ELR (cell line): ENCODE results near the gene ANO7.

Experiments
- DNase-seq: peaks from one replicate; pipeline ENCODE4 v3.0.0-alpha.2; 2015; ENCODE audit warnings: low read depth

Gene ANO7

GRCh38 chr2:241211276-241211675 is 22.8 kb downstream of the ANO7 start:
- DNase-seq = peak; percentile 70

- no peak for DNase-seq
These were observed 24.6 kb downstream of the ANO7 start for GRCh38 chr2:241213041-241213440.

GRCh38 chr2:241213567-241213966 is 25.1 kb downstream of the ANO7 start:
- no peak for DNase-seq

- DNase-seq = no peak
These were observed 25.7 kb downstream of the ANO7 start for GRCh38 chr2:241214209-241214608.

- DNase-seq = no peak
These were observed 26.3 kb downstream of the ANO7 start for GRCh38 chr2:241214766-241215165.

GRCh38 chr2:241215421-241215820 is 26.9 kb downstream of the ANO7 start:
- DNase-seq = no peak

GRCh38 chr2:241216211-241216761 is 27.8 kb downstream of the ANO7 start:
- no peak for DNase-seq

GRCh38 chr2:241217320-241218031 is 29.0 kb downstream of the ANO7 start:
- peak; percentile 72 for DNase-seq

GRCh38 chr2:241218131-241219029 is 29.9 kb downstream of the ANO7 start:
- DNase-seq = peak; percentile 65

GRCh38 chr2:241219030-241219382 is 30.5 kb downstream of the ANO7 start:
- no peak for DNase-seq

GRCh38 chr2:241219856-241220356 is 31.4 kb downstream of the ANO7 start:
- peak; percentile 31 for DNase-seq

GRCh38 chr2:241223211-241224017 is 34.9 kb downstream of the ANO7 start:
- DNase-seq = peak; percentile 49

- peak; percentile 83 for DNase-seq
These were observed 35.8 kb downstream of the ANO7 start for GRCh38 chr2:241224018-241224850.

GRCh38 chr2:241224851-241225438 is 36.5 kb downstream of the ANO7 start:
- no peak for DNase-seq

- no peak for DNase-seq
These were observed 37.1 kb downstream of the ANO7 start for GRCh38 chr2:241225545-241225944.

GRCh38 chr2:241225983-241226382 is 37.5 kb downstream of the ANO7 start:
- no peak for DNase-seq

- DNase-seq = no peak
These were observed 38.5 kb downstream of the ANO7 start for GRCh38 chr2:241226723-241227572.

- DNase-seq = no peak
These were observed 39.1 kb downstream of the ANO7 start for GRCh38 chr2:241227594-241227993.

- DNase-seq = no peak
These were observed 39.8 kb downstream of the ANO7 start for GRCh38 chr2:241228081-241228859.
